Psoas muscle (tissue), 8 donors: ENCODE results near the gene KIF11. TPM values are rescaled to one million over a fixed set of nuclear protein-coding genes. Genes with fewer than 3 reads are reported as not detected.

Experiments used
- ATAC-seq, 4 donors: fragments of 200-7000 bp; cut with Tn5 transposase; one replicate each; pipeline ENCODE4 v1.9.1; 2020; ENCODE audit warnings: moderate library complexity in 3 of 4, mild to moderate bottlenecking in 2 of 4
- DNase-seq, 2 donors: peaks; one replicate each; pipeline ENCODE4 v3.0.0-alpha.2; 2020
- H3K27ac ChIP-seq: fragments of 200-600 bp; one replicate; pipeline ENCODE4 v1.8.0; 2022
- H3K27me3 ChIP-seq, 3 donors: fragments of 200-600 bp in 1 of 3; one replicate each; pipeline versions ENCODE4 v1.6.1 to v1.8.0; 2013 to 2022; ENCODE audit warnings: low read length in 2 of 3, mild to moderate bottlenecking in 2 of 3, moderate library complexity in 1 of 3; ENCODE audit not compliant: insufficient read depth in 3 of 3
- H3K36me3 ChIP-seq, 2 donors: fragments of 200-600 bp in 1 of 2; one replicate each; pipeline versions ENCODE4 v1.6.1 to v1.8.0; 2013 to 2022; ENCODE audit warnings: low read depth in 1 of 2, mild to moderate bottlenecking in 1 of 2, moderate library complexity in 1 of 2; ENCODE audit not compliant: insufficient read depth in 1 of 2
- H3K4me1 ChIP-seq: fragments of 200-600 bp; one replicate; pipeline ENCODE4 v1.8.0; 2022
- H3K4me3 ChIP-seq: fragments of 200-600 bp; one replicate; pipeline ENCODE4 v1.8.0; 2022; ENCODE audit warnings: mild to moderate bottlenecking
- H3K9me3 ChIP-seq: fragments of 200-600 bp; one replicate; pipeline ENCODE4 v1.8.0; 2022
- WGBS, 3 donors: extraction: QIAGEN DNeasy Blood & Tissue Kit; methylation state at CpG; one replicate each; pipeline versions ENCODE4 v1.1.6 to v1.1.7; 2013; 5-methylcytosine and 5-hydroxymethylcytosine counted together
- intact Hi-C, 2 donors: fragments of 100-400 bp; cut with DNase I; formaldehyde crosslinking; loops; one replicate each; pipeline versions ENCODE4 v1.11.0 to v1.14.2; 2022
- polyA plus RNA-seq, 3 donors: library from polyadenylated mRNA; stranded (reverse); fragments of 200-250 nt; gene quantifications; one replicate each; pipeline ENCODE4 v1.2.3, GENCODE V29; 2013
- total RNA-seq, 4 donors: library from RNA; stranded (reverse); fragmentation: NEBNext Ultra II Directional in 2 of 4; extraction: Animal tissue kit (Norgen Biotek cat#: 25700) in 2 of 4; gene quantifications; one replicate each; pipeline versions ENCODE4 v1.2.1 to v1.2.4, GENCODE V29; 2021 to 2023
- TF ChIP-seq, protein P1 (sequence below): fragments of 200-600 bp; IDR thresholded peaks from one replicate; pipeline ENCODE4 v1.8.0; 2022; ENCODE audit warnings: antibody characterized with exemption
- donor health status: healthy with polysubstance abuse.
- donor health status: DM: no; HTN: no; CAD: no; lungs with moderate emphysema.
- donor health status: Bipolar disorder and iron deficiency.
- donor health status: healthy.
- donor health status: DM: yes; HTN: yes; CAD: no.
- donor health status: DM: no; HTN: no; CAD: no.
- donor health status: DM: no; HTN: no; CAD: no.
- donor health status: DM: yes; HTN: yes; CAD: no.

KIF11 gene
- total and polyA plus RNA-seq, 7 donors = 0.08 to 0.40 (median 0.23) TPM

DNA sequence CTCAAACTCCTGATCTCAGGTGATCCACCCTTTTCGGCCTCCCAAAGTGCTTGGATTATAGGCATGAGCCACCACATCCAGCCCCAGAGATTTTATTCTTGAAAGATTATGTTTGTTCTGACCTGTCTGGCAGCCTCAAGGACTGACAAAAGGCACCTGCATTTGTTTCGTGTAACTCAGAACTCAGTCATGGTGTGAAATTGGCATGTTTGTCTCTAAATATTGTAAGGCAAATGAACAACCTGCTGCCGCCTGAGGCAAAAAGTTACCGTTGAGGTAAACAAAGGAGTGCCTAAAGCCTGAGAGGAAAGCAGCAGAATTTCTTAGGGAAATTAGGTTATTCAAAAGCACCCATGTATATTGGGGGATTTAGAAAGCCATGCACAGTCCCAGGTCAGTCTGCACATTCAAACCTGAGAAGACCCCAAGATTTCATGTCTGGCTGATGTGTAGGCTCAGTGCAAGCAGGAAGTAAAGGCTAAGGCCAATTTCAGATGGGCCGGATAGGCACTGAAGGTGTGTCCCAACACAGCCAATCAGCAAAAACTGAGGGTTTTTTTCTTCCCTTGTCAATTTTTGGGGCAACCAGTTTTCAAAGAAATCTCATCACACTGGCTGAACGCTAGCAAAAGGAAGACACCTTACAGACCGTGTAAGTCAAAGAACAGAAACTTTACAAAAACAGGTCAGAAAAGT lies 63.5 kb downstream of the KIF11 start:
- TF ChIP-seq, protein P1, sequence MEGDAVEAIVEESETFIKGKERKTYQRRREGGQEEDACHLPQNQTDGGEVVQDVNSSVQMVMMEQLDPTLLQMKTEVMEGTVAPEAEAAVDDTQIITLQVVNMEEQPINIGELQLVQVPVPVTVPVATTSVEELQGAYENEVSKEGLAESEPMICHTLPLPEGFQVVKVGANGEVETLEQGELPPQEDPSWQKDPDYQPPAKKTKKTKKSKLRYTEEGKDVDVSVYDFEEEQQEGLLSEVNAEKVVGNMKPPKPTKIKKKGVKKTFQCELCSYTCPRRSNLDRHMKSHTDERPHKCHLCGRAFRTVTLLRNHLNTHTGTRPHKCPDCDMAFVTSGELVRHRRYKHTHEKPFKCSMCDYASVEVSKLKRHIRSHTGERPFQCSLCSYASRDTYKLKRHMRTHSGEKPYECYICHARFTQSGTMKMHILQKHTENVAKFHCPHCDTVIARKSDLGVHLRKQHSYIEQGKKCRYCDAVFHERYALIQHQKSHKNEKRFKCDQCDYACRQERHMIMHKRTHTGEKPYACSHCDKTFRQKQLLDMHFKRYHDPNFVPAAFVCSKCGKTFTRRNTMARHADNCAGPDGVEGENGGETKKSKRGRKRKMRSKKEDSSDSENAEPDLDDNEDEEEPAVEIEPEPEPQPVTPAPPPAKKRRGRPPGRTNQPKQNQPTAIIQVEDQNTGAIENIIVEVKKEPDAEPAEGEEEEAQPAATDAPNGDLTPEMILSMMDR = no peak
- ATAC-seq (no peak), DNase-seq (no peak)
- Histone ChIP-seq H3K4me1 (no peaks in the 10 kb centered on the region), H3K36me3 (no peaks in the 10 kb centered on the region), H3K9me3 (no peaks in the 10 kb centered on the region), H3K4me3 (no peak overlapping the region), H3K27me3 (no peaks in the 10 kb centered on the region), H3K27ac (no peak overlapping the region)
- intact Hi-C loops = no loop called here
- 85 to 95% (median 89%) methylated on average over 7 of the region's 7 CpGs for WGBS, 3 donors

DNA sequence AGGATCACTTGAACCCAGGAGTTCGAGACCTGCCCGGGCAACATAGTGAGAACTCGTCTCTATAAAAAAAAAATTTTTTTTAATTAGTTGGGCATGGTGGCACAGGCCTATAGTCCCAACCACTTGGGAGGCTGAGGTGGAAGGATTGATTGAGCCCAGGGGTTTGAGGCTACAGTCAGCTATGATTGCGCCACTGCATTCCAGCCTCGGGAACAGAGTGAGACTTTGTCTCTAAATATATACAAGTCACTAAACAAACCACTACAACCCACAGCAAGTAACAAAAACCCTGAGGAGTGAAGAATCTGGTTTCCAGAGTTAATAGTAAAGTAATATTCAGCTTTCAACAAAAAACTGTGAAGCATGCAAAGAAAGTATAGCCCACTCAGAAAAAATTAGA lies 64.1 kb downstream of the KIF11 start:
- 92 to 96% (median 94%) methylated on average over 5 of the region's 5 CpGs for WGBS, 3 donors
- intact Hi-C loops = no loop called here
- ATAC-seq (no peak), DNase-seq (no peak)
- H3K4me1 ChIP-seq = no peaks in the 10 kb centered on the region
- no peak overlapping the region for H3K27ac ChIP-seq
- TF ChIP-seq, protein P1 = no peak
- no peak overlapping the region for H3K4me3 ChIP-seq
- no peaks in the 10 kb centered on the region for H3K27me3 ChIP-seq
- H3K9me3 ChIP-seq = peaks cover 5% of the 10 kb centered on the region
- no peaks in the 10 kb centered on the region for H3K36me3 ChIP-seq

DNA sequence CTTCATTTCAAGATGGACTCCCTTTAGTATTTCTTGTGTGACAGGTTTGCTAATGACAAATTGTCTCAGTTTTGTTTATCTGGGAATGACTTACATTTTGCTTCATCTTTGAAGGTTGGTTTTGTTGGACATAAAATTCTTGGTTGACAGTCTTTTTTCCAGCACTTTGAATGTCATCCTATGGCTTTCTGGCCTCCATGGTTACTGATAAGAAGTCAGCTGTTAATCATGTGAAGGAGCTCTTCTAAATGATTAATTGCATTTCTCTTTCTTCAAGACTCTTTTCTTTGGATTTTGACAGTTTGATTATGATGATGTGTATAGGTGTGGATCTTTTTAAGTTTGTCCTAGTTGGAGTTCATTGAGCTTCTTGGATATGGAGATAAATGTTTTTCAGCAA lies 69.9 kb downstream of the KIF11 start:
- Histone ChIP-seq H3K27me3 (no peaks in the 10 kb centered on the region), H3K27ac (no peak overlapping the region), H3K4me3 (no peak overlapping the region), H3K36me3 (no peaks in the 10 kb centered on the region), H3K9me3 (peaks cover 25% of the 10 kb centered on the region), H3K4me1 (no peaks in the 10 kb centered on the region)
- TF ChIP-seq, protein P1 = no peak
- intact Hi-C loops = no loop called here
- DNase-seq (no peak), ATAC-seq (no peak)

DNA sequence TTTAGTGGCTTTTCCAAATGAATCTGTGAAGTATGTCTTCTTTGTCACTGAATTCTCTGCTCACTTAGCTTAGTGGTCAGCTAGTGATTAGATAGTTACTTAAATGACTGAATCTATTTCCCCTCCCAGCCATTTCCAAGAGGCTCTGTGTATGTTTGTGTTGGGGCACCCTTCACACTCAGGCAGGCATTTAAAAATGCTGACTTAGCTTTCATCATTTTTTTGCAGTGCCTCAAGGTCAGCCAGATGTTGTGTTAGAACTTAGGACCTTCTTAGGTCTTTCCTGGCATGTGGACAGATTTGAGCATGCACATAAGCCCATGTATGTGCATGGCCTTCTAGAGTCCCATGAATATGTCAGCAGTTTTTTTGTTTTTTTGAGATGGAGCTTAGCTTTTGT lies 71.4 kb downstream of the KIF11 start:
- peaks cover 25% of the 10 kb centered on the region for H3K9me3 ChIP-seq
- intact Hi-C loops = no loop called here

More for the DNA sequence above, 71.4 kb downstream of the KIF11 start:
- ATAC-seq (no peak), DNase-seq (no peak)
- Histone ChIP-seq H3K4me1 (no peaks in the 10 kb centered on the region), H3K4me3 (no peak overlapping the region), H3K36me3 (no peaks in the 10 kb centered on the region), H3K27ac (no peak overlapping the region), H3K27me3 (no peaks in the 10 kb centered on the region)
- TF ChIP-seq, protein P1 = no peak
